Transverse colon (tissue), 4 donors: ENCODE measurements around the gene MYBPC1. TPM values are rescaled to one million over a fixed set of nuclear protein-coding genes. Genes with fewer than 3 reads are reported as not detected.

Experiments
- DNase-seq: peaks from one replicate; pipeline ENCODE4 v3.0.0-alpha.2; 2019
- H3K27ac ChIP-seq, 4 donors: fragments of 200-600 bp; sonication (generic); 2 replicates each; pipeline ENCODE4 v1.5.1; 2016 to 2018; ENCODE audit warnings: inconsistent platforms in 4 of 4
- H3K27me3 ChIP-seq: fragments of 200-600 bp; sonication (generic); 2 replicates; pipeline ENCODE4 v1.5.1; 2017; ENCODE audit warnings: inconsistent platforms
- H3K36me3 ChIP-seq, 4 donors: fragments of 200-600 bp; sonication (generic); 2 replicates each; pipeline ENCODE4 v1.5.1; 2017 to 2019; ENCODE audit warnings: inconsistent platforms in 4 of 4
- H3K4me1 ChIP-seq, 4 donors: fragments of 200-600 bp; sonication (generic); 2 replicates each; pipeline ENCODE4 v1.5.1; 2017 to 2020; ENCODE audit warnings: inconsistent platforms in 4 of 4
- H3K4me3 ChIP-seq, 4 donors: fragments of 200-600 bp; sonication (generic); 1 replicate in 1 of 4; 2 replicates in 3 of 4; pipeline versions ENCODE4 v1.5.1 to v1.6.1; 2017 to 2019; ENCODE audit warnings: inconsistent platforms in 4 of 4
- H3K9me3 ChIP-seq, 2 donors: fragments of 200-600 bp; sonication (generic); 2 replicates each; pipeline ENCODE4 v1.5.1; 2017 to 2019; ENCODE audit warnings: inconsistent platforms in 2 of 2
- CTCF ChIP-seq, 5 experiments: fragments of 200-600 bp in 3 of 5; fragments of 450-650 bp in 2 of 5; sonication (generic) in 3 of 5; IDR thresholded peaks; 1 replicate in 2 of 5; 2 replicates in 3 of 5; pipeline ENCODE4 v1.5.1; 2016 to 2017; ENCODE audit warnings: antibody characterized with exemption in 5 of 5, inconsistent platforms in 3 of 5, mild to moderate bottlenecking in 2 of 5, moderate library complexity in 1 of 5
- EP300 ChIP-seq: sonication (generic); formaldehyde crosslinking; IDR thresholded peaks from one replicate; pipeline ENCODE4 v1.6.1; 2017; ENCODE audit warnings: antibody characterized with exemption, low read depth
- POLR2A ChIP-seq: fragments of 450-650 bp; IDR thresholded peaks from one replicate; pipeline ENCODE4 v1.6.1; 2016; ENCODE audit warnings: antibody characterized with exemption, mild to moderate bottlenecking, moderate library complexity
- POLR2AphosphoS5 ChIP-seq, 3 donors: sonication (generic); formaldehyde crosslinking; IDR thresholded peaks; one replicate each; pipeline ENCODE4 v1.6.1; 2016; ENCODE audit warnings: antibody characterized with exemption in 3 of 3
- WGBS, 2 donors: methylation state at CpG; one replicate each; pipeline ENCODE4 v1.1.5; 2018; ENCODE audit warnings: low coverage in 1 of 2; 5-methylcytosine and 5-hydroxymethylcytosine counted together
- in situ Hi-C, 4 donors: fragments of 200-750 bp; cut with MboI; loops; one replicate each; pipeline versions ENCODE4 v1.15.0 to v1.15.1; 2017; ENCODE audit warnings: low sequenced_read_pairs in 3 of 4, low pct_ligation_motif_present in 1 of 4, low pct_unique_long_range_greater_than_20kb in 1 of 4
- intact Hi-C: fragments of 100-400 bp; cut with DNase I; formaldehyde crosslinking; loops from one replicate; pipeline ENCODE4 v1.15.1; 2023; ENCODE audit warnings: low total_unique reads
- total RNA-seq, 4 donors: library from RNA; depleted of rRNA; stranded (reverse); fragments of >200 nt; gene quantifications; one replicate each; pipeline ENCODE4 v1.1.0, GENCODE V29; 2016

The MYBPC1 gene
- total RNA-seq, 4 donors from 2014 or later, result 151 to 247 (median 182) TPM; not detected in 1

GRCh38 chr12:101696251-101697196 lies 101.8 kb downstream of the MYBPC1 start:
- H3K9me3 ChIP-seq, result no peaks in the 10 kb centered on the region
- no peaks in the 10 kb centered on the region for H3K27me3 ChIP-seq
- H3K36me3 ChIP-seq, result no peaks in the 10 kb centered on the region
- TF ChIP-seq POLR2AphosphoS5 (IDR thresholded peaks at IDR 0.05) (peak in 1 of 3 donors; percentile 65), POLR2A (no peak), EP300 (no peak)
- peak overlapping the region; percentile 76 to 92 (median 81) for H3K4me3 ChIP-seq
- peaks cover 15 to 53% (median 40%) of the 10 kb centered on the region in 4 donors for H3K4me1 ChIP-seq
- 30 to 57% methylated on average over 9 to 18 of the region's 18 CpGs for WGBS, 2 donors
- H3K27ac ChIP-seq, result peak overlapping the region; percentile 94 to 97 (median 96)
- intact Hi-C loops (no loop called here), in situ Hi-C loops (no loop called here)
- DNase-seq, result peak; percentile 60

GRCh38 chr12:101697197-101697929 lies 102.6 kb downstream of the MYBPC1 start, which contains the start of gene CHPT1:
Gene CHPT1, plus strand, starts transcription at chr12:101697640. Its CDS starts 222 bp downstream, at chr12:101697862.
- Histone ChIP-seq H3K4me1 (peaks cover 11 to 54% (median 44%) of the 10 kb centered on the region in 4 donors), H3K36me3 (no peaks in the 10 kb centered on the region), H3K4me3 (peak within 1 kb of the TSS; percentile 76 to 92 (median 81)), H3K9me3 (no peaks in the 10 kb centered on the region), H3K27me3 (no peaks in the 10 kb centered on the region), H3K27ac (peak within 1 kb of the TSS; percentile 94 to 97 (median 96))
- 0% methylated on average over 6 of the region's 80 CpGs; no CpG with 5 or more reads in 1 of the 2 donors for WGBS, 2 donors
- in situ Hi-C loops (no loop called here), intact Hi-C loops (no loop called here)
- DNase-seq, result peak; percentile 83
- TF ChIP-seq POLR2A (peak; percentile 59), POLR2AphosphoS5 (IDR thresholded peaks at IDR 0.05) (peak in 2 of 3 donors; percentile 74 to 75), CTCF (IDR thresholded peaks at IDR 0.05) (no peak)

- in situ Hi-C loops (no loop called here), intact Hi-C loops (no loop called here)
- WGBS, 2 donors, result 0% methylated on average over 30 of the region's 67 CpGs; no CpG with 5 or more reads in 1 of the 2 donors
- no peaks in the 10 kb centered on the region for H3K36me3 ChIP-seq
- DNase-seq, result peak; percentile 68
- H3K9me3 ChIP-seq, result no peaks in the 10 kb centered on the region
- TF ChIP-seq POLR2A (peak; percentile 64), EP300 (no peak), POLR2AphosphoS5 (IDR thresholded peaks at IDR 0.05) (peak; percentile 2 to 45 (median 34)), CTCF (IDR thresholded peaks at IDR 0.05) (no peak)
- peak overlapping the region; percentile 76 to 92 (median 81) for H3K4me3 ChIP-seq
- no peaks in the 10 kb centered on the region for H3K27me3 ChIP-seq
- peak overlapping the region; percentile 94 to 97 (median 96) for H3K27ac ChIP-seq
- peaks cover 11 to 62% (median 47%) of the 10 kb centered on the region in 4 donors for H3K4me1 ChIP-seq
Measured at GRCh38 chr12:101697930-101698799, 103.4 kb downstream of the MYBPC1 start.

GRCh38 chr12:101698800-101699347 lies 104.1 kb downstream of the MYBPC1 start:
- in situ Hi-C loops (no loop called here), intact Hi-C loops (no loop called here)
- peak overlapping the region; percentile 76 to 92 (median 81) for H3K4me3 ChIP-seq
- TF ChIP-seq CTCF (IDR thresholded peaks at IDR 0.05), result no peak
- TF ChIP-seq POLR2AphosphoS5 (IDR thresholded peaks at IDR 0.05), result no peak
- TF ChIP-seq POLR2A, result no peak
- no peak for TF ChIP-seq EP300
- H3K9me3 ChIP-seq, result no peaks in the 10 kb centered on the region
- no peaks in the 10 kb centered on the region for H3K36me3 ChIP-seq
- peaks cover 11 to 69% (median 47%) of the 10 kb centered on the region in 4 donors for H3K4me1 ChIP-seq
- DNase-seq, result no peak
- no peaks in the 10 kb centered on the region for H3K27me3 ChIP-seq
- H3K27ac ChIP-seq, result peak overlapping the region; percentile 94 to 97 (median 96)
- 28 to 53% methylated on average over 2 to 12 of the region's 12 CpGs for WGBS, 2 donors
